GM15510 (cell line): ENCODE measurements around the gene MVB12B.

ENCODE experiments used
- POLR2A ChIP-seq: IDR thresholded peaks from 3 replicates; pipeline ENCODE4 v1.6.1; 2011; ENCODE audit warnings: borderline replicate concordance; ENCODE audit not compliant: insufficient read length; ENCODE audit errors: extremely low read depth

Gene MVB12B

GRCh38 chr9:126508171-126508591 is 181.6 kb downstream of the MVB12B start:
- TF ChIP-seq POLR2A = no peak

- no peak for TF ChIP-seq POLR2A
These were observed 182.3 kb downstream of the MVB12B start for GRCh38 chr9:126508928-126509327.

DNA sequence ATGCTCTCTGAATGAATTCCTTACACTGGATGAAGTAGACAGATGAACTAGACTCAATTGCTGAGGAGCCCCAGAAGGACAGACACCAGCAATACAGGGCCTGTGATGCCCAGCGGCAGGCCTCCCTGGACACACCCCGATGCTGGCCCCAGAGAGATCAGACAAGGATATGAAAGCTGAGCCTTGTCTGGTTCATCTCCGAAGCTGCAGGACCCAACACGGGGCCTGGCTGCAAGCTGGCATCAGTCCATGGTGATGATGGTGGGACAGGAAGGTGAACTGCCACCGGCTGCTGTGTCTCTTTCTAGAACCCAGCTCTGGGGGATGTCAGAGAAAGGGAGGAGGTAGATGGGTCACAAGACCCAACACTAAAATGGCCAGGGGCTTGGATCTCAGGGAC is 183.1 kb downstream of the MVB12B start:
- no peak for TF ChIP-seq POLR2A

DNA sequence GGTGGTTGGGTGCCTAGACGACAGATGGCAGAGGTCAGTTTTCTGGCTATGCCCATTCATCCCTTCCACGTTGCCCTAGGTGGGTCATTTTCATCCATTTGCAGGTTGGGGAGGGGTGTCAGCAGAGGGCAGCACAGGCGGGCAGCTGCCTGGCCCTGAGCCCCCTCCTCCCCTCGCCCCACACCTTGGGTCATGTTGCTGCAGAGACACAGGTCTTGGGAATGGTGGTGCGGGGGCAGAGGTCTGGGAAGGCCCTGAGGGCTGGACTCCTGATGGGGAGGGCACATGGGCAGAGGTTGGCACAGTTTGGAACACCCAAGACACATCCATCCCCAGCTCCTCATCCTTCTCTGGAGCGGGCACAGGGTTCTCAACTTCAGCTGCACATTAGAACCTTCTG is 183.9 kb downstream of the MVB12B start:
- no peak for TF ChIP-seq POLR2A

DNA sequence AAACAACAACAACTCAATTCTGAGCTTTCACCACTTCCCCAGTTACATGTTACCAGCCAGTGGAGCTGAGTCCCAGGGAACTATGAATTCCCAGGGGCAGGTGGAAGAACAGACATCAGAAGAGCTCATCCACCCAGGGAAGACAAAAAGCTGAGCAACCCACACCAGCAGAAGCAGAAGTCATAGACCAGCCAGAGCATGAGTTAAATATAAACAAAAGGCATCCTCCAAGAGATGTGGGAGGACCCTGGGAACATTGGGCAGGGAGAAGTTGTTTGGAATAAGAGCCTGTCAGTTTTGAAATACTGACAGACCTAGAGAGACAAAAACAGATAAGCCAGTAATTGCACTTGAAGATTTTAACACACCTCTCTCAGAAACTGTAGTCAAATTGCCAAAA is 184.8 kb downstream of the MVB12B start:
- TF ChIP-seq POLR2A = no peak

GRCh38 chr9:126513159-126514036 is 186.8 kb downstream of the MVB12B start:
- no peak for TF ChIP-seq POLR2A

GRCh38 chr9:126514037-126514821 is 187.6 kb downstream of the MVB12B start:
- no peak for TF ChIP-seq POLR2A

GRCh38 chr9:126515001-126515872 is 188.6 kb downstream of the MVB12B start:
- no peak for TF ChIP-seq POLR2A

GRCh38 chr9:126515873-126516505 is 189.4 kb downstream of the MVB12B start:
- no peak for TF ChIP-seq POLR2A

- TF ChIP-seq POLR2A = no peak
These were observed 189.9 kb downstream of the MVB12B start for GRCh38 chr9:126516561-126516935.

DNA sequence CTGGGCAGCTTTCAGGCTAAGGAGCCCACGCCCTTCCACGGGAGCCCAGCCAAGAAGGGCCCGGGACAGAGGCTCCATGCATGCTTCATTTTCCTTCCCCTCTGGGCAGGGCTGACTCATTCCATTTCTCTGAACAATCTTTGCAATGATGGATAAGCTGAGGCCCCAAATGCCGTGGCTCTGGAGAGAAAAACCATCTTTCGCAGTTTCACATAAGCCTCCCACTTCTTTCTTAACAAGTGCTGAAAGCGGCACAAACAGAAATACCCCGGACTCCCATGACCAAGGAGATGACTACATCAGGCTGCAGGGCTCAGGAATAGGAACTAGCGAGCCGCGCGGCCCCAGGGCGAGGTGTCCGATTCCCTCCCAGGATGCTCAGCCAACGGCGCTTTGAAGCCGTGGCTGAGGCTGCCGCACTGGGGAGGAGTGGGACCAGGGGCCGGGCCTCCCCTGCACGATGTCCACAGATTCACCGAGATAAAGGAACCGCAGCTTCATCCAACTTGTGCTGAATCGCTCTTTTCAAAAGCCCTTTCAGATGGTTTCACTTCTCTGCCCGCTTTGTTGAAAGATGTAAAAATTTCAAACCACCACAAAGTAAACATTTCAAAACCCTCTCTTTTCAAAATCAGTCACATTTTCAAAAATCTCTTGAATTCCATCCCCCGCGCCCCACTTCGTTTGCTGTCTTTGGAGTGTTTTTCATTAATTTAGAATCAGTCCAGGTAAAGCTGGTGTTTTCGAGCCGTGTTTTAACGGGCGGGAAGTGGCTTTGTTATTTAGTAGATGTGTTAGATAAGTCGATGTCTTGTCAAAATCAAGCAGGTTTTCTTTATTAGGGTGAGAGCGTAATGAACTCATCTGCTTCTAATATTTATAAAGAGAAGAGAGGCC is 190.6 kb downstream of the MVB12B start:
- no peak for TF ChIP-seq POLR2A

DNA sequence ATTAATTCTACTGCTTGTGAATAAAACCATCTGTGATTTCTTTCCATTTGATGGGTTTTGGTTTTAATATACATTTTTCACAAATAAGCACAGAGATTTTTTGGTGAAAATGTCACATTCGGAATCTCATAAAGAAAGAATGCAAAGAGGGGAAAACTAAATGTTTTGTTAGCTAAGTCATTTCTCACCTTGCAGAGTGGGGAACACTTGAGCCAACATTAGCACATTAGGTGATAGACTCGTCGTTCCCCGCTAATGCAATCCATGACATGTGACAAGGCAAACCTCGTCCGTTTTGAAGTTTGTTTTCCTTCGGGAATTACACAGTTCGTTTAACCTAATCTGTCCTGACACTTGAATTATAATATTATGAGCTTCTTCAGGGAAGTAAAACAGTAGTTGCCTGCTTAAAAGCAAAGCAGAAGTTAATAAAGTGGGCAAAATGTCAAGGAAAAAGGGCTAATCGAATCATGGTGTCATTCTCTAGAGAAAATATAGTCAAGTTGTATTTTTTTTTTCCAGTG is 191.3 kb downstream of the MVB12B start:
- no peak for TF ChIP-seq POLR2A

- no peak for TF ChIP-seq POLR2A
These were observed 192.1 kb downstream of the MVB12B start for GRCh38 chr9:126518763-126519162.
